Neural crest cell (in vitro differentiated cells): ENCODE measurements around the gene CABP4. TPM values are rescaled to one million over a fixed set of nuclear protein-coding genes. Genes with fewer than 3 reads are reported as not detected.

ENCODE experiments used
- DNase-seq: peaks from one replicate; pipeline ENCODE4 v3.0.0; 2021; ENCODE audit warnings: low read depth, mixed read lengths, low spot score
- H3K27ac Mint-ChIP-seq: one replicate; pipeline ENCODE4 v1.8.0; 2021; ENCODE audit warnings: mild to moderate bottlenecking, mixed read lengths; ENCODE audit not compliant: unreplicated experiment
- H3K27me3 Mint-ChIP-seq: 2 replicates; pipeline ENCODE4 v1.8.0; 2021; ENCODE audit warnings: low read depth, mild to moderate bottlenecking, mixed read lengths
- H3K36me3 Mint-ChIP-seq: 2 replicates; pipeline ENCODE4 v1.8.0; 2021; ENCODE audit warnings: low read depth, mild to moderate bottlenecking, mixed read lengths
- H3K4me1 Mint-ChIP-seq: 2 replicates; pipeline ENCODE4 v1.8.0; 2021; ENCODE audit warnings: mixed read lengths
- H3K4me3 Mint-ChIP-seq: one replicate; pipeline ENCODE4 v1.8.0; 2021; ENCODE audit warnings: mild to moderate bottlenecking, mixed read lengths
- H3K9me3 Mint-ChIP-seq: 2 replicates; pipeline ENCODE4 v1.8.0; 2021; ENCODE audit warnings: mixed read lengths
- CTCF ChIP-seq: fragments of 200-600 bp; sonication (generic); conservative IDR thresholded peaks from 2 replicates; pipeline ENCODE4 v1.5.0; 2021; ENCODE audit warnings: antibody characterized with exemption, mild to moderate bottlenecking
- total RNA-seq: library from RNA; stranded (reverse); gene quantifications from 2 replicates; pipeline ENCODE4 v1.2.1, GENCODE V29; 2021

CABP4 gene
- total RNA-seq, 1 donor from 2014 or later: not detected

GRCh38 chr11:67501854-67502253 lies 46.7 kb downstream of the CABP4 start:
- no peak for TF ChIP-seq CTCF
- DNase-seq: no peak
- no peaks in the 10 kb centered on the region for H3K9me3 Mint-ChIP-seq

GRCh38 chr11:67502328-67502979 lies 47.3 kb downstream of the CABP4 start:
- Mint-ChIP-seq H3K27me3 (no peaks in the 10 kb centered on the region), H3K9me3 (no peaks in the 10 kb centered on the region), H3K27ac (no peak overlapping the region), H3K36me3 (peaks cover 12% of the 10 kb centered on the region), H3K4me3 (peak overlapping the region; percentile 93), H3K4me1 (peaks cover 27% of the 10 kb centered on the region)
- DNase-seq: no peak
- no peak for TF ChIP-seq CTCF

More at GRCh38 chr11:67501854-67502253, 46.7 kb downstream of the CABP4 start:
- peak overlapping the region; percentile 48 for H3K4me3 Mint-ChIP-seq
- H3K27me3 Mint-ChIP-seq: no peaks in the 10 kb centered on the region
- peaks cover 23% of the 10 kb centered on the region for H3K4me1 Mint-ChIP-seq
- peak overlapping the region; percentile 43 for H3K27ac Mint-ChIP-seq
- H3K36me3 Mint-ChIP-seq: peaks cover 12% of the 10 kb centered on the region

- H3K4me3 Mint-ChIP-seq: peak overlapping the region; percentile 93
- TF ChIP-seq CTCF: no peak
- peaks cover 27% of the 10 kb centered on the region for H3K4me1 Mint-ChIP-seq
- peaks cover 12% of the 10 kb centered on the region for H3K36me3 Mint-ChIP-seq
- DNase-seq: no peak
- H3K27ac Mint-ChIP-seq: no peak overlapping the region
- H3K27me3 Mint-ChIP-seq: no peaks in the 10 kb centered on the region
- H3K9me3 Mint-ChIP-seq: no peaks in the 10 kb centered on the region
Observed at GRCh38 chr11:67503119-67504004, 48.2 kb downstream of the CABP4 start.

- Mint-ChIP-seq H3K36me3 (peaks cover 12% of the 10 kb centered on the region), H3K4me3 (peak overlapping the region; percentile 92), H3K27ac (peak overlapping the region; percentile 75), H3K27me3 (peaks cover 4% of the 10 kb centered on the region), H3K4me1 (peaks cover 36% of the 10 kb centered on the region), H3K9me3 (no peaks in the 10 kb centered on the region)
- DNase-seq: peak; percentile 40
- no peak for TF ChIP-seq CTCF
Observed at GRCh38 chr11:67504005-67504949, 49.1 kb downstream of the CABP4 start.

DNA sequence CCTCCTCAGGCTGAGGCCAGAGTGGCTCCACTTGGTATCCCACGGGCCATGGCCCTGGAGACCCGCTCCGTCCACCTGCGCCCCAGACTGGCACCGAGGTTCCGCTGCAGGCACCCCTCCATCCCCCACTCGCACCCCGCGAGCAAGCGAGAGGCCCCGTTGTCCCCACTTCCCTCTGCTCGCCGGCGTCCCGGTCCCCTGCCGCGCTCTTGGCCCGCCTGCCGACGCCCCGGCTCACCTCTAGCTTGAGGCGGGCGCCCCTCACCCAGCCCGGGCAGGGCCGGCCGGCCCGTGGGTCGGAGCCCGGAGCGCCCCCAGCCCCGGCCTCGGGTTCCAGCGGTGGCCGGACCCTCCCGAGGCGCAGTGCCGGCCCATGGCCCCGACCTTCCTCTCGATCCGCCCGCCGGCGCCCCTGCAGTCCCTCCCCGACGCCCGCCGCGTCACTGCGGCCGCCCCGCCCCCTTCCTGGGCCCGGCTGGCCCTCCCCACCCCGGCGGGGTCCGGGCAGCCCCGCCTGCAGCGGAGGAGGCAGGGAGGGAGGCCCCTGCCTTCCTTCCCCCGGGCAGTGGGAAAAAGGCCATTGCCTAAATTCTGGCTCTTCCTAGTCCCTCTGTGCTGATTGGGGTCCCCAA lies 49.9 kb downstream of the CABP4 start, which contains the start of gene PITPNM1:
Gene PITPNM1 (minus strand): TSS at position 414 of the 632 bp plus-strand sequence. CDS start 1,183 bp downstream, outside the sequence.
- Mint-ChIP-seq H3K27me3 (peaks cover 8% of the 10 kb centered on the region), H3K9me3 (no peaks in the 10 kb centered on the region), H3K4me3 (peak within 1 kb of the TSS; percentile 93), H3K36me3 (peaks cover 8% of the 10 kb centered on the region), H3K4me1 (peaks cover 36% of the 10 kb centered on the region), H3K27ac (peak within 1 kb of the TSS; percentile 87)
- DNase-seq: peak; percentile 58
- TF ChIP-seq CTCF: no peak
